Endothelial cell of umbilical vein (primary cell): ENCODE results near the gene RMRP.

ENCODE experiments used
- CTCF ChIP-seq, 2 donors: IDR thresholded peaks; 1 replicate in 1 of 2; 2 replicates in 1 of 2; pipeline ENCODE4 v1.5.1; 2011; ENCODE audit warnings: low read length in 2 of 2, mild to moderate bottlenecking in 2 of 2, moderate library complexity in 2 of 2, control low read depth in 1 of 2, inconsistent platforms in 1 of 2, low read depth in 1 of 2; ENCODE audit not compliant: insufficient read depth in 1 of 2; ENCODE audit errors: extremely low read depth in 1 of 2
- EZH2 ChIP-seq: IDR thresholded peaks from 2 replicates; pipeline ENCODE4 v1.6.1; 2012; ENCODE audit warnings: borderline replicate concordance, low read depth, mild to moderate bottlenecking, moderate library complexity, low read length, inconsistent platforms; ENCODE audit not compliant: severe bottlenecking
- FOS ChIP-seq: IDR thresholded peaks from 2 replicates; pipeline ENCODE4 v1.6.1; 2011; ENCODE audit warnings: mild to moderate bottlenecking, low read length, moderate library complexity, borderline replicate concordance; ENCODE audit not compliant: insufficient read depth
- MYC ChIP-seq: IDR thresholded peaks from one replicate; pipeline ENCODE4 v1.6.1; 2011; ENCODE audit warnings: mild to moderate bottlenecking, low read depth, low read length
- POLR2AphosphoS5 ChIP-seq: IDR thresholded peaks from 2 replicates; pipeline ENCODE4 v1.6.1; 2012; ENCODE audit warnings: low read depth, mild to moderate bottlenecking, control low read depth, low read length, moderate library complexity; ENCODE audit not compliant: insufficient read depth

- TF ChIP-seq CTCF (IDR thresholded peaks at IDR 0.05; ENCODE audit: extremely low read depth in 1 of 2, insufficient read depth in 1 of 2, low read depth in 1 of 2, low read length in 2 of 2) (no peak), FOS (no peak), MYC (no peak), POLR2AphosphoS5 (no peak), EZH2 (no peak)
These were observed 34.0 kb upstream of the RMRP start for GRCh38 chr9:35691757-35692301.
